Measurements from ENCODE around the gene EVX2.

DNA sequence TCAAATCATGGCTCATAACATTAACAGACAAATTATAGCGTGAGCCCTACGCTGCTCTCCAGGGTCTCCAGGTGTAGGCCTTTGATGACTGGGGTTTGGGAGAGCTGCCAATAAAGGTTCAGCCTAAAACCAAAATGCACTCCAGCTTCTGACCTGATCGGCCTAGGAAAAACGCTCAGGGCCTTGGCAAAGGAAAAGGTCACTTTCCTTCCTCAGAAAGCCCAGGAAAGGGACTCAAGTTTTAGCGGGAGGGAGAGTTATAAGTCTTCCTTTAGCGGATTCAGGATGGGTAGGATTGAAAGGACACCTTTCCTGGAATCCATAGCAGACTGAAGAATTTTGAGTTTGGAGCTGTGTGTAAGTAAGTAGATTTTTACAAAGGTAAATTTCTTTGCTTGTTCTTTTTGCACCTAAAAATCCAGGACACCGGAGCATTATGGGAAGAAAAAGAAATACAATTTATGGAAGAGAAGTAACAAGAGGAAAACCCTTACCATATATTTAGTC, 8.8 kb downstream of the EVX2 start:
- TF ChIP-seq POLR2A (IDR thresholded peaks at IDR 0.05) (no peak), POLR2AphosphoS5 (IDR thresholded peaks at IDR 0.05) (no peak)
- TF ChIP-seq, protein P1, sequence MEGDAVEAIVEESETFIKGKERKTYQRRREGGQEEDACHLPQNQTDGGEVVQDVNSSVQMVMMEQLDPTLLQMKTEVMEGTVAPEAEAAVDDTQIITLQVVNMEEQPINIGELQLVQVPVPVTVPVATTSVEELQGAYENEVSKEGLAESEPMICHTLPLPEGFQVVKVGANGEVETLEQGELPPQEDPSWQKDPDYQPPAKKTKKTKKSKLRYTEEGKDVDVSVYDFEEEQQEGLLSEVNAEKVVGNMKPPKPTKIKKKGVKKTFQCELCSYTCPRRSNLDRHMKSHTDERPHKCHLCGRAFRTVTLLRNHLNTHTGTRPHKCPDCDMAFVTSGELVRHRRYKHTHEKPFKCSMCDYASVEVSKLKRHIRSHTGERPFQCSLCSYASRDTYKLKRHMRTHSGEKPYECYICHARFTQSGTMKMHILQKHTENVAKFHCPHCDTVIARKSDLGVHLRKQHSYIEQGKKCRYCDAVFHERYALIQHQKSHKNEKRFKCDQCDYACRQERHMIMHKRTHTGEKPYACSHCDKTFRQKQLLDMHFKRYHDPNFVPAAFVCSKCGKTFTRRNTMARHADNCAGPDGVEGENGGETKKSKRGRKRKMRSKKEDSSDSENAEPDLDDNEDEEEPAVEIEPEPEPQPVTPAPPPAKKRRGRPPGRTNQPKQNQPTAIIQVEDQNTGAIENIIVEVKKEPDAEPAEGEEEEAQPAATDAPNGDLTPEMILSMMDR (IDR thresholded peaks at IDR 0.05): no peak
